Uterus (tissue), 4 donors: ENCODE measurements around the gene SPTB. TPM values are rescaled to one million over a fixed set of nuclear protein-coding genes. Genes with fewer than 3 reads are reported as not detected.

ENCODE experiments used
- DNase-seq, 2 donors: peaks; one replicate each; pipeline ENCODE4 v3.0.0-alpha.2; 2019 to 2020
- H3K27ac ChIP-seq, 2 donors: fragments of 200-600 bp; sonication (generic); 1 replicate in 1 of 2; 2 replicates in 1 of 2; pipeline ENCODE4 v1.5.1; 2016 to 2018
- H3K27me3 ChIP-seq, 2 donors: fragments of 200-600 bp; sonication (generic); one replicate each; pipeline ENCODE4 v1.5.1; 2018 to 2019; ENCODE audit warnings: control low read depth in 1 of 2
- H3K36me3 ChIP-seq, 2 donors: fragments of 200-600 bp; sonication (generic); one replicate each; pipeline ENCODE4 v1.5.1; 2019; ENCODE audit warnings: control low read depth in 1 of 2
- H3K4me1 ChIP-seq, 2 donors: fragments of 200-600 bp; sonication (generic); one replicate each; pipeline ENCODE4 v1.5.1; 2018 to 2019; ENCODE audit warnings: control low read depth in 1 of 2
- H3K4me3 ChIP-seq, 2 donors: fragments of 200-600 bp; sonication (generic); 1 replicate in 1 of 2; 2 replicates in 1 of 2; pipeline ENCODE4 v1.5.1; 2018 to 2019; ENCODE audit warnings: mild to moderate bottlenecking in 1 of 2
- H3K9me3 ChIP-seq, 2 donors: fragments of 200-600 bp; sonication (generic); one replicate each; pipeline ENCODE4 v1.5.1; 2019; ENCODE audit warnings: control low read depth in 1 of 2
- CTCF ChIP-seq, 4 experiments: fragments of 200-600 bp in 2 of 4; fragments of 450-650 bp in 2 of 4; sonication (generic) in 2 of 4; IDR thresholded peaks; one replicate each; pipeline ENCODE4 v1.5.1; 2016 to 2019; ENCODE audit warnings: antibody characterized with exemption in 4 of 4, mild to moderate bottlenecking in 2 of 4, moderate library complexity in 1 of 4
- POLR2A ChIP-seq, 2 donors: fragments of 450-650 bp; IDR thresholded peaks; one replicate each; pipeline ENCODE4 v1.6.1; 2016; ENCODE audit warnings: antibody characterized with exemption in 2 of 2, mild to moderate bottlenecking in 1 of 2, moderate library complexity in 1 of 2
- intact Hi-C: fragments of 100-400 bp; cut with DNase I; formaldehyde crosslinking; loops from one replicate; pipeline ENCODE4 v1.15.1; 2023; ENCODE audit warnings: low total_unique reads
- total RNA-seq, 4 donors: library from RNA; depleted of rRNA in 3 of 4; stranded (reverse); fragments of >200 nt in 3 of 4; gene quantifications; one replicate each; pipeline versions ENCODE4 v1.1.0 to v1.2.4, GENCODE V29; 2014 to 2023
- donor health status: DM: yes; HTN: yes; CAD: no.

SPTB gene
- total RNA-seq, 4 donors from 2014 or later: 1.0 to 5.4 (median 4.6) TPM; not detected in 1

GRCh38 chr14:64830961-64831360 is 48.7 kb downstream of the SPTB start:
- DNase-seq: no peak
- Histone ChIP-seq H3K27me3 (no peaks in the 10 kb centered on the region), H3K27ac (no peak overlapping the region), H3K36me3 (no peaks in the 10 kb centered on the region), H3K9me3 (no peaks in the 10 kb centered on the region), H3K4me3 (no peak overlapping the region), H3K4me1 (no peaks in the 10 kb centered on the region)
- intact Hi-C loops: no loop called here
- TF ChIP-seq POLR2A (IDR thresholded peaks at IDR 0.05) (no peak), CTCF (IDR thresholded peaks at IDR 0.05) (no peak)

GRCh38 chr14:64828071-64828470 is 51.6 kb downstream of the SPTB start:
- TF ChIP-seq POLR2A (IDR thresholded peaks at IDR 0.05) (no peak), CTCF (IDR thresholded peaks at IDR 0.05) (no peak)
- no peak for DNase-seq
- Histone ChIP-seq H3K27ac (no peak overlapping the region), H3K27me3 (no peaks in the 10 kb centered on the region), H3K4me3 (no peak overlapping the region), H3K36me3 (no peaks in the 10 kb centered on the region), H3K9me3 (no peaks in the 10 kb centered on the region), H3K4me1 (no peaks in the 10 kb centered on the region)
- intact Hi-C loops: no loop called here

- Histone ChIP-seq H3K27me3 (no peaks in the 10 kb centered on the region), H3K36me3 (no peaks in the 10 kb centered on the region), H3K9me3 (no peaks in the 10 kb centered on the region), H3K27ac (no peak overlapping the region), H3K4me3 (no peak overlapping the region), H3K4me1 (no peaks in the 10 kb centered on the region)
- TF ChIP-seq CTCF (IDR thresholded peaks at IDR 0.05) (no peak), POLR2A (IDR thresholded peaks at IDR 0.05) (no peak)
- intact Hi-C loops: no loop called here
- no peak for DNase-seq
Measured at GRCh38 chr14:64826845-64827244, 52.9 kb downstream of the SPTB start.

- no peaks in the 10 kb centered on the region for H3K9me3 ChIP-seq
- TF ChIP-seq POLR2A (IDR thresholded peaks at IDR 0.05) (no peak), CTCF (IDR thresholded peaks at IDR 0.05) (no peak)
- intact Hi-C loops: no loop called here
Measured at GRCh38 chr14:64826333-64826732, 53.4 kb downstream of the SPTB start.

GRCh38 chr14:64825509-64825908 is 54.2 kb downstream of the SPTB start:
- TF ChIP-seq POLR2A (IDR thresholded peaks at IDR 0.05) (no peak), CTCF (IDR thresholded peaks at IDR 0.05) (no peak)
- Histone ChIP-seq H3K4me3 (no peak overlapping the region), H3K36me3 (no peaks in the 10 kb centered on the region), H3K27me3 (no peaks in the 10 kb centered on the region), H3K4me1 (no peaks in the 10 kb centered on the region), H3K9me3 (no peaks in the 10 kb centered on the region), H3K27ac (no peak overlapping the region)
- intact Hi-C loops: no loop called here
- DNase-seq: no peak

More at GRCh38 chr14:64826333-64826732, 53.4 kb downstream of the SPTB start:
- no peaks in the 10 kb centered on the region for H3K4me1 ChIP-seq
- no peak overlapping the region for H3K4me3 ChIP-seq
- H3K27ac ChIP-seq: no peak overlapping the region
- H3K36me3 ChIP-seq: no peaks in the 10 kb centered on the region
- DNase-seq: no peak
- no peaks in the 10 kb centered on the region for H3K27me3 ChIP-seq
